GM23248 (cell line): ENCODE measurements around the gene NPR2.

Experiments
- EZH2 ChIP-seq: fragments of 200-600 bp; sonication (generic); IDR thresholded peaks from 2 replicates; pipeline ENCODE4 v1.6.1; 2018; ENCODE audit warnings: antibody characterized with exemption, mild to moderate bottlenecking; ENCODE audit not compliant: insufficient read depth, poor library complexity, severe bottlenecking
- EZH2phosphoT487 ChIP-seq: fragments of 200-600 bp; sonication (generic); IDR thresholded peaks from 2 replicates; pipeline ENCODE4 v1.6.1; 2018; ENCODE audit warnings: antibody characterized with exemption, moderate library complexity, mild to moderate bottlenecking, low read depth; ENCODE audit not compliant: insufficient read depth

DNA sequence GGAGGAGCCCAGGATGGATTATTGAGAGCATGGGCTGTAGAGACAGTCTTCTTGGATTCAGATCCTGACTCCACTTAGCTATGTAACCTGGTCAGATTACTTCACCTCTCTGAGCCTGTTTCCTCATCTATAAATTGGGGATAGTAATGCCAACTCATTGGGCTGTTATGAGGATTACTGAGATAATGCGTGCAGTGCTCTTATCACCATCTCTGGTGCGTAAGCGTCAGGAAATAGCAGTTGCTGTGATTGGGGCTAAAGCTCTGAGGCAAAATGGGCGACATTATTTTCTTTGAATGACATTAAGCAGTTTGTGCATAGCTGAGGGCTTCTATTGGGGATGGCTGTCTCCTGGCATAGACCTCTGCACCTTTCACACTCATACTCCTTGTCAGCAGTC is 36.3 kb upstream of the NPR2 start:
- TF ChIP-seq EZH2 = no peak
- TF ChIP-seq EZH2phosphoT487 = no peak
